HEK293 (cell line): ENCODE data around the gene SYNGR4.

ENCODE experiments used
- GLI2 ChIP-seq: fragments of 450-650 bp; formaldehyde crosslinking; IDR thresholded peaks from 2 replicates; pipeline ENCODE4; 2017; ENCODE audit warnings: missing biosample characterization, missing genetic modification characterization, low read depth, borderline replicate concordance
- GLIS1 ChIP-seq: fragments of 450-650 bp; formaldehyde crosslinking; IDR thresholded peaks from 2 replicates; pipeline ENCODE4 v1.5.1; 2016; ENCODE audit warnings: missing biosample characterization, missing genetic modification characterization
- HOXA7 ChIP-seq: sonication (generic); formaldehyde crosslinking; IDR thresholded peaks from 2 replicates; pipeline ENCODE4 v1.8.1; 2022; ENCODE audit warnings: missing genetic modification reagents, borderline replicate concordance
- PATZ1 ChIP-seq: fragments of 450-650 bp; formaldehyde crosslinking; IDR thresholded peaks from 2 replicates; pipeline ENCODE4 v1.5.1; 2016; ENCODE audit warnings: missing biosample characterization, missing genetic modification characterization
- SALL2 ChIP-seq: fragments of 450-650 bp; formaldehyde crosslinking; IDR thresholded peaks from 2 replicates; pipeline ENCODE4 v1.5.0; 2017; ENCODE audit warnings: missing biosample characterization, mild to moderate bottlenecking, missing genetic modification characterization, borderline replicate concordance
- TCF7L2 ChIP-seq: IDR thresholded peaks from 2 replicates; pipeline ENCODE4 v1.6.1; 2011; ENCODE audit warnings: low read depth, mild to moderate bottlenecking, inconsistent platforms, low read length, moderate library complexity, borderline replicate concordance
- TRIM28 ChIP-seq: IDR thresholded peaks from 2 replicates; pipeline ENCODE4 v1.6.1; 2011; ENCODE audit warnings: low read length, control low read depth, borderline replicate concordance
- TSHZ1 ChIP-seq: fragments of 450-650 bp; formaldehyde crosslinking; IDR thresholded peaks from 2 replicates; pipeline ENCODE4 v1.5.1; 2016; ENCODE audit warnings: missing biosample characterization, missing genetic modification characterization, borderline replicate concordance
- ZBTB17 ChIP-seq: fragments of 450-650 bp; formaldehyde crosslinking; IDR thresholded peaks from 2 replicates; pipeline ENCODE4 v1.5.1; 2016; ENCODE audit warnings: missing biosample characterization, missing genetic modification characterization
- ZBTB26 ChIP-seq: fragments of 450-650 bp; formaldehyde crosslinking; optimal IDR thresholded peaks from 2 replicates; pipeline ENCODE3; 2016; ENCODE audit warnings: missing biosample characterization, mild to moderate bottlenecking, missing genetic modification characterization
- ZFHX2 ChIP-seq: fragments of 450-650 bp; formaldehyde crosslinking; conservative IDR thresholded peaks from 2 replicates; pipeline ENCODE4 v1.5.1; 2016; ENCODE audit warnings: missing biosample characterization, missing genetic modification characterization
- ZNF148 ChIP-seq: fragments of 450-650 bp; formaldehyde crosslinking; IDR thresholded peaks from 2 replicates; pipeline ENCODE4 v1.5.0; 2017; ENCODE audit warnings: missing biosample characterization, missing genetic modification characterization, borderline replicate concordance
- ZNF157 ChIP-seq: fragments of 450-650 bp; formaldehyde crosslinking; IDR thresholded peaks from 2 replicates; pipeline ENCODE4 v1.5.1; 2016; ENCODE audit warnings: missing biosample characterization, missing genetic modification characterization
- ZNF16 ChIP-seq: fragments of 450-650 bp; formaldehyde crosslinking; IDR thresholded peaks from 2 replicates; pipeline ENCODE4 v1.5.1; 2016; ENCODE audit warnings: low read depth, missing biosample characterization, missing genetic modification characterization
- ZNF280C ChIP-seq: fragments of 450-650 bp; formaldehyde crosslinking; IDR thresholded peaks from 2 replicates; pipeline ENCODE4 v1.5.1; 2016; ENCODE audit warnings: missing biosample characterization, missing genetic modification characterization
- ZNF292 ChIP-seq: fragments of 450-650 bp; formaldehyde crosslinking; IDR thresholded peaks from 2 replicates; pipeline ENCODE4 v1.5.1; 2016; ENCODE audit warnings: low read depth, missing biosample characterization, missing genetic modification characterization, borderline replicate concordance
- ZNF362 ChIP-seq: fragments of 450-650 bp; formaldehyde crosslinking; IDR thresholded peaks from 2 replicates; pipeline ENCODE4 v1.5.1; 2016; ENCODE audit warnings: missing biosample characterization, missing genetic modification characterization
- ZNF366 ChIP-seq: fragments of 450-650 bp; formaldehyde crosslinking; conservative IDR thresholded peaks from 2 replicates; pipeline ENCODE4 v1.5.1; 2016; ENCODE audit warnings: missing biosample characterization, missing genetic modification characterization
- ZNF398 ChIP-seq: fragments of 450-650 bp; formaldehyde crosslinking; IDR thresholded peaks from 2 replicates; pipeline ENCODE4 v1.5.1; 2017; ENCODE audit warnings: missing biosample characterization, missing genetic modification characterization
- ZNF521 ChIP-seq: fragments of 450-650 bp; formaldehyde crosslinking; IDR thresholded peaks from 2 replicates; pipeline ENCODE4 v1.5.1; 2017; ENCODE audit warnings: missing biosample characterization, mild to moderate bottlenecking, missing genetic modification characterization
- ZNF549 ChIP-seq: fragments of 450-650 bp; IDR thresholded peaks from 2 replicates; pipeline ENCODE4 v1.5.1; 2018; ENCODE audit warnings: missing biosample characterization, missing genetic modification characterization, mild to moderate bottlenecking, inconsistent platforms, moderate library complexity
- ZNF555 ChIP-seq: fragments of 450-650 bp; formaldehyde crosslinking; conservative IDR thresholded peaks from 2 replicates; pipeline ENCODE4 v1.5.1; 2017; ENCODE audit warnings: missing biosample characterization, mild to moderate bottlenecking, missing genetic modification characterization, inconsistent platforms
- ZNF645 ChIP-seq: fragments of 450-650 bp; formaldehyde crosslinking; IDR thresholded peaks from 2 replicates; pipeline ENCODE4; 2016; ENCODE audit warnings: missing biosample characterization, missing genetic modification characterization
- ZXDB ChIP-seq: fragments of 450-650 bp; formaldehyde crosslinking; IDR thresholded peaks from 2 replicates; pipeline ENCODE4 v1.5.1; 2016; ENCODE audit warnings: missing biosample characterization, missing genetic modification characterization

SYNGR4 gene

GRCh38 chr19:48372904-48373303 is 8.7 kb downstream of the SYNGR4 start (continued):
- peak; percentile 81 for TF ChIP-seq PATZ1 (tag by site-specific recombination)
- TF ChIP-seq ZNF16: peak; percentile 87
- TF ChIP-seq GLIS1 (tag by site-specific recombination): peak; percentile 52; the same call in 1 of the 2 replicates
- TF ChIP-seq HOXA7: no peak
- no peak for TF ChIP-seq ZNF280C (tag by site-specific recombination)
- TF ChIP-seq ZBTB17 (tag by site-specific recombination): peak; percentile 81
- no peak for TF ChIP-seq ZNF549
- TF ChIP-seq TRIM28: no peak
- no peak for TF ChIP-seq GLI2
- TF ChIP-seq ZNF148: 0 out of 2 replicates have a peak, but pooled peaks have one; percentile 11
- TF ChIP-seq TCF7L2: no peak
- TF ChIP-seq ZFHX2 (tag by site-specific recombination): peak; percentile 88
- peak; percentile 92 for TF ChIP-seq ZXDB
- TF ChIP-seq ZNF292: no peak
- TF ChIP-seq ZNF521 (tag by site-specific recombination): no peak
- peak; percentile 49 for TF ChIP-seq ZNF366
- TF ChIP-seq SALL2: no peak
- no peak for TF ChIP-seq ZNF645
- no peak for TF ChIP-seq ZNF157 (tag by site-specific recombination)
- TF ChIP-seq TSHZ1 (tag by site-specific recombination): no peak
- no peak for TF ChIP-seq ZBTB26 (tag by site-specific recombination)
- no peak for TF ChIP-seq ZNF362
- TF ChIP-seq ZNF398: peak; percentile 98
- TF ChIP-seq ZNF555 (tag by site-specific recombination): no peak
